ENCODE results near the gene F2RL3.

The F2RL3 gene

GRCh38 chr19:16875584-16876555, 12.9 kb upstream of the F2RL3 start:
- no peak for DNase-seq

DNA sequence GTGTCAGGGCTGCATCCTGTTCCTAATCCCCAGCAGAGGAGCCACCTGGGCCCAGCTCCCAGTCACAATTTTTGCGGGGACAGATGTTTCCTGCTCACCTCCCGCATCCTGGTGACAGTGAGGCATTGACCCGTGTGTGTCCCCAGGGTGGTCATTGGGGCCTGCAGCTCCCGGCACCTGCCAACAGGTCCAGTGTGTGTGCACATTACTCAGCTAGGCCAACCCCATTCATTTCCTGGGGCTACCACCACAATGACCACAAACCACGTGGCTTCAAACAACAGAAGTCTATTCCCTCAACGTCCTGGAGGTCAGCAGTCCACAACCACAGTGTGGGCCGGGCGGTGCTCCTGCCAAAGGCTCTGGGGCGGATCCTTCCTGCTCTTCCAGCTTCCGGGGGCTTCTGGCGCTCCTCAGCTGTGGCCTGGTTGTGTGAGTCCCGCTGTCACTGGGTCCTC, 11.9 kb upstream of the F2RL3 start:
- no peak for DNase-seq

GRCh38 chr19:16877581-16877980, 11.2 kb upstream of the F2RL3 start:
- no peak for DNase-seq

DNA sequence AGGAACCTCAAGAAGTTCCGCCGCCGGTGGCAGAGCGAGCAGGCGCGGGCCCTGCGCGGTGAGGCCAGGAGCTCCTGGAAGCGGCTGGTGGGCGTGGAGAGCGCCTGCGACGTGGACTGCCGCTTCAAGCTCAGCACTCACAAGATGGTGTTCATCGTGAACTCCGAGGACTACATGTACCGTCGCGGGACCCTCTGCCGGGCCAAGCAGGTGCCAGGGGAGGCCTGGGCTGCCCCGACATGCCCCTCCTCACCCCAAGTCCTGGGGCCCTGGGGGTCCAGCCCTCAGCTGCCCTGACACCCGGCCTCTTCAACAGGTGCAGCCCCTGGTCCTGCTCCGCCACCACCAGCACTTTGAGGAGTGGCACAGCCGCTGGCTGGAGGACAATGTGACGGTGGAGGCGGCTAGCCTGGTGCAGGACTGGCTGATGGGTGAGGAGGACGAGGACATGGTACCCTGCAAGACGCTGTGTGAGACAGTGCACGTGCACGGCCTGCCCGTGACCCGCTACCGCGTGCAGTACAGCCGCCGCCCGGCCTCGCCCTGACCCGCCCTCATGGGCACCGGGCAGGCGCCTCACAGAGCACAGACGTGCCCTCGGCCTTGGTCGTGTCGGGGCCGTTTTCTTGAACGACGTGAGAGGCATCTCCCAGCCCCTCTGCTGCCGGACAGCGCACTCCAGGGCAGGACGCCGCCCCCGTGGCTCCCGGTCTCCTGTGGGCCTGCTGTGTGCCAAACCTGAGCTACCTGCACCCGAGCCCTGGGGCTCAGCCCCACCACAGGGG, 10.4 kb upstream of the F2RL3 start:
- no peak for DNase-seq

- no peak for DNase-seq
Measured at GRCh38 chr19:16880884-16881554, 7.8 kb upstream of the F2RL3 start.

DNA sequence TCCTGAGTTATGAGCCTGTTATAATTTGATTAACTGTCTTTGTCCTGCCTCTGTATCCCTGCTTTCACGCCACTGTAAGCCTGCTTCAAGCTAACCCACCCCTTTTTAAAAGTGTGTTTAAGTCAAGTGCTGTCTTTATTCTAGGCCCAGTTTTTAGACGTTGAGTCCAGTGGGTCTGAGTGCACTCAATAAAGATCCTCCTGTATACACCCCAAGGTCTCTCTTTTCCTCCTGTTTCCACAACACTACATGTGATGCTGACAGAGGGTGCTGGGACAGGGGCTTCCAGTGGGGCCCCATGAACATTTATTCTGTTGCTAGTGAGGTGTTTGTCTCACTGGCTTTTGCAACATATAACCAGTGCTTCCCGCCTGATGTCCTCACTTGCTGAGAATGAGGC, 6.7 kb upstream of the F2RL3 start:
- no peak for DNase-seq

DNA sequence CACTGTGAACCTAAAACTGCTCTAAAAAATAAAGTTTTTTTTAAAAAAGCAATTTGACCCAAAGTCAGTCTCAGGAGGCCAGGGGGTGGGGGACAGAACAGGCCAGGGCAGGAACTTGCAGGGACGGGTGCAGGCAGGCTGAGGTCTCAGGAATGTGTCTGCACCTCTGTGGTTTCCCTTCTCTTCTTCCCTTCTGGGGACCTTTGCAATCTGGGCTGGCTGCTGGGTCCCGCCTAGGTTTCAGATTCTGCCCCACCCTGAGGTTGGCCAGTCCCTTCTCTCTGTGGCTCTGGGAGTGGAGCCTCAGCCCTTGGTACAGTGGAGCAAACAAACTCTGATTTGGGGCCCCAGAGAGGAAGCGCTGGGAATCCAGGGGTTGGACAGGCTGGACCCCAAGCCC, 5.3 kb upstream of the F2RL3 start:
- DNase-seq: no peak

DNA sequence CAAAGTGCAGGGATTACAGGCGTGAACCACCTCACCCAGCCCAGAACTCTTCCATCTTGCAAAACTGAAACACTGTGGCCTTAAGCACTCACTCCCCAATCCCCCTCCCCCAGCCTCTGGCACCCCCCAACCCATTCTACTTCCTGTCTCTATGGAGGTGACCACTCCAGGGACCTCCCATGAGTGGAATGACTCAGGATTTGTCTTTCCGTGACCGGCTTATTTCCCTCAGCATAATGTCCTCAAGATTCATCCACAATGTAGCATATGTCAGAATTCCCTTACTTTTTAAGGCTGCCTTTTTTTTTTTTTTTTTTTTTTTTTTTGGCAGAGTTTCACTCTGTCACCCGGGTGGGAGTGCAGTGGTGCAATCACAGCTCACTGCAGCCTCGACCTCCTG, 3.6 kb upstream of the F2RL3 start:
- no peak for DNase-seq

DNA sequence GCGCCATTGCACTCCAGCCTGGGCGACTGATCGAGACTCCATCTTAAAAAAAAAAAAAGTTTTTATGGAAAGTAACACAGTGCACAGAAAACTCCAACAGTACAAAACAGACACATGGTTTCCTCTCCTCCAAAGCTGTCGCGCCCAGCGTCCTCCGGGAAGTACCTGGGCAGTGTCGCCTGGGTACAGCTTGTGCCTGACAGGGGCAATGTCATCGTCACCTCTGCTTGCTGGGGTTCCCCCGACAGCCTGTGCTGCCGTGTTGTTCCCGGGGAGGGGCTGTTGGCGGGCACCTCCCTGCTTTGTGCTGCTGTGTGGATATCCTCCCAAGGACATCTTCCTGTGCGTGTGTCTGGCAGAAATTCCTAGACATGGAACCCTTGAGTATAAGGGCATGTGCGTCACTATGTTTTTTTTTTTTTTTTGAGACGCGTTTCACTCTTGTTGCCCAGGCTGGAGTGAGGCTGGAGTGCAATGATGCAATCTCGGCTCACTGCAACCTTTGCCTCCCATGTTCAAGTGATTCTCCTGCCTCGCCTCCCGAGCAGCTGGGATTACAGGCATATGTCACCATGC, 2.4 kb upstream of the F2RL3 start:
- DNase-seq: no peak

DNA sequence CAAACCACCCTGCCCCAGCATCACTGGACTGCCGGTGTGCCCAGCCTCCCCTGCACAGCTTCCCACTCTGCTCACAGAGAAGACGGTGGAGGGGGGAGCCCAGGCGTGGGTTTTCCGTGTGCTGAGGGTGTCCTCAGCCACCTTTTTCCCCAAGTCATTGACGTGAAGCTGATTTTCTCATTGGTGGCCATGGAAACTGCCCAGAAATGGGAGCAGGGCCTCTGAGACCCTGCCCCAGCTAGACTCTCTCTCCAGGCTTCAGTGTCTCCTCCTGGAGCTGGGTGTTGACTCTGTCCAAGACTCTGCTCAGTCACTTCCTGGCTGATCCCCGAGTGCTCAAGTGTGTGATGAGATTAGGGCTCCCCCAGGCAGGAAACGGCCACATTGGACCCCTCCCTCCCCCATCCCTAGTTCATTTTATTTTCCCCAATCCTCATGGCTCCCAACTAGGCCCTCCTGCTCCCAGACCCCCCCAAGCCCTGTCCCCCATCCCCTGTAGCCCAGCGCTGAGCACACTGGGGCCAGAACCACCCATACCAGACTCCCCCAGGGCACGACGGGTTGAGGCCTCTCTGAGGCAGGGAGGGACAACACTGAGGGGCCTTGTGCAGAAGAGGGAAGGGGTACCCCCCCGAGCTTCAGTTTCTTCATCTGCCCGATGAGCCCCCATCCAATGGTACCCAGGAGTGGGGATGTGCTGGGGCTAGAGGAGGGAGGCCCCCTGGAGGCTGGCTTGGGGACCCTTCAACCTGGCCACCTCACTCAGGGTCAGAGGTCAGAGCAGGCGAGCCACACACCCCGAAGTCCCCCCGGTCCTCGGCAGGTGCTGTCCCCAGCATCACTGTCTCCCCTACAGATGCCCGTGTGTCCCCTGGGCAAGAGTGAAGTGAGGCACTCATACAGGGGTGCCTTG, 1.2 kb upstream of the F2RL3 start:
- no peak for DNase-seq

GRCh38 chr19:16889366-16889882, 625 bp downstream of the F2RL3 start:
- DNase-seq: no peak

DNA sequence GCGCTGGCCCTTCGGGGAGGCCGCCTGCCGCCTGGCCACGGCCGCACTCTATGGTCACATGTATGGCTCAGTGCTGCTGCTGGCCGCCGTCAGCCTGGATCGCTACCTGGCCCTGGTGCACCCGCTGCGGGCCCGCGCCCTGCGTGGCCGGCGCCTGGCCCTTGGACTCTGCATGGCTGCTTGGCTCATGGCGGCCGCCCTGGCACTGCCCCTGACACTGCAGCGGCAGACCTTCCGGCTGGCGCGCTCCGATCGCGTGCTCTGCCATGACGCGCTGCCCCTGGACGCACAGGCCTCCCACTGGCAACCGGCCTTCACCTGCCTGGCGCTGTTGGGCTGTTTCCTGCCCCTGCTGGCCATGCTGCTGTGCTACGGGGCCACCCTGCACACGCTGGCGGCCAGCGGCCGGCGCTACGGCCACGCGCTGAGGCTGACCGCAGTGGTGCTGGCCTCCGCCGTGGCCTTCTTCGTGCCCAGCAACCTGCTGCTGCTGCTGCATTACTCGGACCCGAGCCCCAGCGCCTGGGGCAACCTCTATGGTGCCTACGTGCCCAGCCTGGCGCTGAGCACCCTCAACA, 1.2 kb downstream of the F2RL3 start:
- no peak for DNase-seq

- DNase-seq: no peak
Measured at GRCh38 chr19:16890461-16891184, 1.8 kb downstream of the F2RL3 start.

DNA sequence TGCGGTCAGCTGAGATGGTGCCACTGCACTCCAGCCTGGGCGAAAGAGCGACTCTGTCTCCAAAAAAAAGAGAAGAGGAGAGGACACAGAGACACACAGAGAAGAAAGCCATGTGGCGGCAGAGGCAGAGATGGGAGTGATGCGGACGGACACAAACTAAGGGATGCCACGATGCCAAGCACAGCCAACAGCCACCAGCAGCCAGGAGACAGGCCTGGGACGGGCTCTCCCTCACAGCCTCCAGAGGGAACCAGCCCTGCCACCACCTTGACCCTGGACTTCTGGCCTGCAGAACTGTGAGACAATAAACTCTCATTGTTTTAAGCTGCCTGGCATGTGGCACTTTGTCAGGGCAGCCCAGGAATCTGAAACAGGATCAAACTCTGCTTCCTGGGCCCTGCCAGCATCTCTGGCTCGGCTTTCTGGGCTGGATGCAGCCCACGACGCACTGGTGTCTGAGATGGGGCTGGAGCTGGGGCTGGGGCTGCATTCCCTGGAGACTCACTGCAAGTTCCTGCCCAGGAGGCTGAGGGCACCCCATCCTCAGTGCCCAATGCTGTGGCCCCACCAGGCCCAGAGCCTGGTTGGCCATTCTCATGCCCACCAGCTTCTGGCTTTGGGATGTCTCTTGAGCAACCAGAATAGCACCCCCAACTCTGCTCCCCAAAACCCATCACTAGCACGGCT, 3.0 kb downstream of the F2RL3 start:
- DNase-seq: no peak

- no peak for DNase-seq
Measured at GRCh38 chr19:16892436-16892835, 3.6 kb downstream of the F2RL3 start.

GRCh38 chr19:16892868-16893685, 4.3 kb downstream of the F2RL3 start:
- no peak for DNase-seq

DNA sequence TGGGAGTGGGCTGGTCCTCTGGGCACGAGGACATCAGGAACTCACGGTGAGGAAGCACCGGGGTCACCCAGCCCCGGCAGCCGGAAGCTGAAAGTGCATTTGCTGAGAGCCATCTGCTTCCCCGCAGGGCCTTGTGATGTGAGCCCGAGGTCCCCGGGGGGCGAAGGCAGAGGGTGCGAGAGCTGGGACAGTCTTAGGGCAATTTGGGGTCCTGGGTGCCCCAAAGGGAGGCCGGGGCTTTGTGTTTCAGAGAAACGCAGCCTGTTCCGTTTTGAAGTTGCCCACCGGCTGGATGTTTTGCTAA, 4.8 kb downstream of the F2RL3 start:
- no peak for DNase-seq

GRCh38 chr19:16894080-16894479, 5.3 kb downstream of the F2RL3 start:
- no peak for DNase-seq

DNA sequence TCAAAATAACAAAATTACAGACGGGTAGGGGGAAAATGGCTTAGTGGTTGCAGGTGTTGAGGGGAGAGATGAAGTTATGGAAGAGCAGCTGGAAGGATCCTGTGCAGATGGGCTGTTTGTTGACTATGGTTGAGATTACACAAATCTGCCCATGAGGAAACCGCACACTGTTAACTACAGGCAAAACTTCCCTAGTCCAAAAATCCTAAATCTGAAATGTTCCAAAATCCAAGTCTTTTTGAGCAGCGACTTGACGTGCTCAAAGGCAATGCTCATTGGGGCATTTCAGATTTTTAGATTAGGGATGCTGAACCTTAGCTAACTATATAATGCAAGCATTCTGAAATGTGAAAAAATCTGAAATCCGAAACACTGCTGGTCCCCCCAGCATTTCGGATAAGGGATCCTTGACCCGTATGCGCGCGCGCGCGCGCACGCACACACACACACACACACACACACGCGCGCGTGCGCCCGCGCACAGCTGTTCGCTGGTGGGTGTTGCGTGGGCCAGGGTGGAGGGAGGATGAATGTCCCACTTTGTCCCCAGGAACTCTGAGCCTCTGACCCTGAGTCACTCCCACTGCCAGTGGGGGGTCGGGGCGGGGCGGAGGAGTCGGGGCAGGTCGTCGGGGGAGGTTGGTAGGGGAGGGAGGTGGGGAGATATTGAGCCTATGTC, 6.8 kb downstream of the F2RL3 start:
- no peak for DNase-seq

Measured in CD4-positive, alpha-beta T cell treated with Interleukin-10 for 1 hour (primary cell).